Activated naive CD4-positive, alpha-beta T cell treated with anti-CD3 and anti-CD28 coated beads, Interleukin-2, amount 50 U/mL, for 16 hours (primary cell): ENCODE results near the gene METTL22.

Experiments used
- DNase-seq: peaks from one replicate; pipeline ENCODE4 v3.0.0-alpha.2; 2020

Gene METTL22

GRCh38 chr16:8594149-8594666 is 27.3 kb upstream of the METTL22 start:
- no peak for DNase-seq

GRCh38 chr16:8595783-8596182 is 25.7 kb upstream of the METTL22 start:
- DNase-seq = no peak

GRCh38 chr16:8596581-8596980 is 24.9 kb upstream of the METTL22 start:
- DNase-seq = no peak

GRCh38 chr16:8600144-8600775 is 21.2 kb upstream of the METTL22 start:
- no peak for DNase-seq

- DNase-seq = no peak
These were observed 15.9 kb upstream of the METTL22 start for GRCh38 chr16:8605554-8605953.

GRCh38 chr16:8607214-8607613 is 14.3 kb upstream of the METTL22 start:
- no peak for DNase-seq

GRCh38 chr16:8611122-8611521 is 10.4 kb upstream of the METTL22 start:
- no peak for DNase-seq

GRCh38 chr16:8611886-8612600 is 9.5 kb upstream of the METTL22 start:
- DNase-seq = no peak

GRCh38 chr16:8614435-8615029 is 7.0 kb upstream of the METTL22 start:
- no peak for DNase-seq

- no peak for DNase-seq
These were observed 1.7 kb upstream of the METTL22 start for GRCh38 chr16:8619671-8620370.

GRCh38 chr16:8620535-8620934 is 963 bp upstream of the METTL22 start:
- no peak for DNase-seq

- no peak for DNase-seq
These were observed 301 bp upstream of the METTL22 start for GRCh38 chr16:8621222-8621571.

GRCh38 chr16:8622315-8622656 is 788 bp downstream of the METTL22 start:
- no peak for DNase-seq

GRCh38 chr16:8623634-8624033 is 2.1 kb downstream of the METTL22 start:
- DNase-seq = no peak

GRCh38 chr16:8625491-8626087 is 4.1 kb downstream of the METTL22 start:
- DNase-seq = no peak

- no peak for DNase-seq
These were observed 5.4 kb downstream of the METTL22 start for GRCh38 chr16:8626946-8627345.

GRCh38 chr16:8627456-8627855 is 6.0 kb downstream of the METTL22 start:
- no peak for DNase-seq

- no peak for DNase-seq
These were observed 7.7 kb downstream of the METTL22 start for GRCh38 chr16:8628981-8629725.

GRCh38 chr16:8630255-8630953 is 8.9 kb downstream of the METTL22 start:
- no peak for DNase-seq

GRCh38 chr16:8631373-8631772 is 9.9 kb downstream of the METTL22 start:
- DNase-seq = no peak

GRCh38 chr16:8631818-8632465 is 10.4 kb downstream of the METTL22 start:
- DNase-seq = no peak
